NB4 (cell line): ENCODE data around the gene REEP1.

ENCODE experiments used
- DNase-seq: peaks from one replicate; pipeline ENCODE4 v3.0.0; 2010; ENCODE audit warnings: low read depth
- H3K4me3 ChIP-seq: one replicate; pipeline ENCODE4 v1.5.1; 2011; ENCODE audit warnings: mild to moderate bottlenecking, low read depth, low read length, moderate library complexity
- CTCF ChIP-seq: IDR thresholded peaks from one replicate; pipeline ENCODE4 v1.5.1; 2012; ENCODE audit warnings: low read depth, low read length
- MAX ChIP-seq: IDR thresholded peaks from 2 replicates; pipeline ENCODE4 v1.6.1; 2011; ENCODE audit warnings: low read depth, low read length
- MYC ChIP-seq: IDR thresholded peaks from 2 replicates; pipeline ENCODE4 v1.6.1; 2011; ENCODE audit warnings: low read depth, low read length
- POLR2A ChIP-seq: IDR thresholded peaks from 2 replicates; pipeline ENCODE4 v1.6.1; 2011; ENCODE audit warnings: mild to moderate bottlenecking; ENCODE audit not compliant: insufficient read length; ENCODE audit errors: extremely low read depth

Gene REEP1

GRCh38 chr2:86302320-86302719, 35.1 kb downstream of the REEP1 start:
- TF ChIP-seq MYC (no peak), MAX (no peak), CTCF (no peak), POLR2A (no peak)
- DNase-seq, result no peak
- no peak overlapping the region for H3K4me3 ChIP-seq

DNA sequence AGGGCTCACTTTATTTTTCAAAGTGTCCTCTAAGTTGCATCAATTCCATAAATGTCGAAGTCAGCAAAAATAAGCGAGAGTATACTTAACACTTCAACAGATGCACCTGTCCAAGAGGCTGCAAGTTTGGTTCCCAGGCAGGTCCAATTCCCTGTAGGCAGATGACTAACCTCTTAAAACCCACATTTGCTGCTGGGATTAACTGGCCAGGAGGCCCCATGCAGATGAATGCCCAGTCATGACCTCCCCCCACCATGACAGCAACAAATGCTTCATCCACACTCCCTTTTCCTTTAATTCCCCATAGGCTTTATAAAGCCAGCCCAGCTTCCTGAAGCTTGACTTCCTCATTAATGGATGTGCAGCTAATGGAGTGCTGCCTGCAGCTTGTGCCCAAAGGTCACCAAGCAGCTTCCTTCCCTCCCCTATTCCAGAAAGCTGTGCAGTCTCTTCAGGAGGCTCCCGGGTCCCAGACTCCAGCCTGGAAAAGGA, 35.7 kb downstream of the REEP1 start:
- DNase-seq, result peak; percentile 19
- no peak overlapping the region for H3K4me3 ChIP-seq
- no peak for TF ChIP-seq CTCF

DNA sequence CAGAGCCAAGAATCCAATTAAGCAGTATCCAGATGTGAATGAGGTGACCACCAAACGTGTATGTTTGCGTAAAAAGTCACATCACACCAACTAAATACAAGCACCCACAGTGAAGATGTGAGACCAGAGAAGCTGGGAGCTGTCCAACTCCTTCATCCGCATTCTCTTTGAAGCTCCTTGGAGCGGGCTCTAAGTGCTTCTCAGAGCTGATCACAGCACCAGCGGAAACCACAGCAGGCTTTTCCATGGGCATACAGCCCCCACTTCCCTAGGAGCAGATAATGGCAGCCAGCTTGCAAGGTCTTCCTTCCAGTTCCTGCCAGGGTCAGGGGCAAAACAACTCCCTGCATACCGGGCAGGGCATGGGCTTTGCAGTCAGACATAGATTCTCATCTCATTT, 36.4 kb downstream of the REEP1 start:
- TF ChIP-seq MAX, result no peak
- no peak for TF ChIP-seq CTCF
- TF ChIP-seq MYC, result no peak
- TF ChIP-seq POLR2A, result no peak
- DNase-seq, result no peak
- H3K4me3 ChIP-seq, result no peak overlapping the region

GRCh38 chr2:86300496-86300895, 36.9 kb downstream of the REEP1 start:
- TF ChIP-seq MAX (no peak), POLR2A (no peak), CTCF (no peak)
- DNase-seq, result no peak
- no peak overlapping the region for H3K4me3 ChIP-seq

GRCh38 chr2:86298411-86299390, 38.7 kb downstream of the REEP1 start:
- peak; percentile 6 for TF ChIP-seq CTCF
- TF ChIP-seq MAX, result no peak
- TF ChIP-seq MYC, result no peak
- no peak for TF ChIP-seq POLR2A
- DNase-seq, result no peak

More at GRCh38 chr2:86298411-86299390, 38.7 kb downstream of the REEP1 start:
- H3K4me3 ChIP-seq, result no peak overlapping the region
